HG02885 (cell line): ENCODE results near the gene FAR1.
"Not testable (repeated sequence)": the region's sequence is repeated elsewhere in the genome, so short reads cannot be mapped to it uniquely, and the experiment has no call there.

Source experiments
- ATAC-seq: cut with Tn5 transposase; IDR thresholded peaks from one replicate; pipeline ENCODE4 v1.9.1; 2021; ENCODE audit warnings: mild to moderate bottlenecking; ENCODE audit not compliant: unreplicated experiment, poor library complexity

The FAR1 gene

DNA sequence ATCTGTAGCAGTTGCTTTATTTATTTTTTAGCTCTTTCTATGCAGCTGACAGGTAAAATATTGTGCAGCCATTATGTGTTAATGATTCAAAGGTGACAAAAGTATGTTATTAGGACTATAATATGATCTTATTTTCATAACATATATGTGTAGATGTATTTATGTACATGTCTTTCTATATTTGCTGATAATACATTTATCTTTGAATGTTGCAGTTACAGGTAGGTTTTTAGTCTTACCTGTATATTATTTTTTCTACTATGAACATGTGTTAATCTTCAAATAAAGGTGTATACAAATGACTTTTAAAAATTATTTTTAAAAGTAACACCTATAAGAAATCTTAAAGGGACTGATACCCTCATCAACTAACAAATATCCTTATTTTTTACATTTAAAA is 33.6 kb downstream of the FAR1 start:
- no peak for ATAC-seq

DNA sequence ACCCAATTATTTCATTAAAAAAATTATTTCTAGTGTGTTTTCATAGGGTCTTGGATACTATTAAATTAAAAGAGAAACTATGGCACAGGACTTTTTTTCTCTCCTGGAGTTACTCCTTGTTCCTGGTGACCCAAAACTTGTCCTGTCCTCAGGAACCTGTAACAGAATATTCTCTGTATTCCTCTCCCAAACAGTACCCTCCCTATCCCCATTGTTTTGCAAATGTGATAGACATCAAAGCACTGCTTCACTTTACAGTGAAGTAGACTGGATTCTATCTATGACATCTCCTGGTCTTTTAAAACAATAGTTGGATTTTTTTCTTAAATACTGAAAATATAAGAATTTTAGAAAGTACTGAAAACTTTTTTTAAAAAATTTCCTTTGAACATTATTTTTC is 37.2 kb downstream of the FAR1 start:
- no peak for ATAC-seq

DNA sequence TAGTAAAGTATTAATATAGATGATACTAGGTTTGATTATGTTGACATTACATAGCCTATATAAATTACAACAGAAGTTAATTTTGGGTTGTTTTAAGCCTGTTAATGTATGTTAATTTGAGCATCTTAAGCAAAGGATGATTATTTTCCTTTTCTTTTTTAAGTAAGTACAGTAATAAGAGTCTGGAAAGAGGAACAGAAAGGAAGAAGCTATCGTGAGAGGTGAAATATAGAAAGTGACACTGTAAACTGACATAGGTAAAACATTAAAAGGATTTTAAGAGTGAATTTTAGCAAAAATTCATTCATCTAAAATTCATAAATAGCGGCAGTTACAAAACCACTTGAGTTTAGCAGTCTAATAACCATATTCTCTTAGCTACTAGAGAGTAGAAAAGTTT is 45.5 kb downstream of the FAR1 start:
- ATAC-seq, result peak; percentile 51

DNA sequence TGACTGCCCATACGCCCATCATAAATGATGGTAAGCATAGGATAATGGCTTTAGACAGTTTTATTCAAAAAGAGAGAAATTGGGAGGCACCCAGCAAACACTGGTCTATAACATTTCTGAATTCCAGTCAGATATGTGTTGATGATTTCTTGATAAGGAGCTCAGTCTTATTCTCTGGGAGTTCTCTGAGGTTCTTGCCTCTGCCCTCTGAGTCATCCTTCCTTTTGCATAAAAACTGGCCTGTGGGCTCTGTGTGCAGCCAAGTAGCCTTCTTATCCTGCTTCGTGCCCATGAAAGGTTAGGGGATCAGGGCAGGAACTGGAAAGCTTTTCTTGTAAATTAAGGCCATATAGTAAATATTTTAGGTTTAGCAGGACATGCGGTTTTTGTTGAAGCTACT is 48.9 kb downstream of the FAR1 start:
- ATAC-seq, result no peak

DNA sequence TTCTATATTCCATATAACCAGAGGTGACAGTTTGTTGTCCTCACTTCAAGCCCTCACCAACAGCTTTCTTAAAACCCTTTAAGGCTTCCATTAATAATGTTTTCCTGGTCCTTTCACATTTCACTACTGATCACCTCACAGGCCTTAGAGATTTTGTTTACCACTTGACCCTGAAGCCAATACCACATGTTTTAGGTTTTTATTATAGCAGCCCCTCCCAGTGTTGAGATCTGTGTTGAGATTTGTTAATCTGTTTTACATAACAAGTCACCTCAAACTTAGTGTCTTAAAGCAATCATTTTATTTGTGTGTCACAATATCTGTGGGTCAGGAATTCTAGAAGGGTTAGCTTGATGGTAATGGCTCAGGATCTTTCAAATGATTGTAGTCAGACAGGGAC is 49.9 kb downstream of the FAR1 start:
- ATAC-seq, result no peak

DNA sequence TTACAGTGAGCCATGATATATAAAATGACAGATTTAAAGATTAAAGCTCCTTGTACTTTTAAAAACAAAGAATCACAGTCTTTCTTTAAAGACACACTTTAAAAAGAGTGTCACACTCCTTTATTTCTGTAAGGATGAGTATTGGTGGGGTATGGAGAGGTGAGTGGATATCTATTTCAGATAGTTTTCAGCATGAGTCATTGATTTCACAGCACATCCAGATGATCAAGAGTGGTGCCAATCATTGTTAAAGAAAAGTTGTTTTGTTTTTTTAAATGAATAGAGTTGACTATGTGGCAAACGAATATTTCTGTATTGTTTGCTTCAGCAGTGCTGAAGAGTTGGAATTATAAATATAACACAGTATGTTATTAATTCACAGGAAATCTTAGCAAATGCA is 52.5 kb downstream of the FAR1 start:
- no peak for ATAC-seq

DNA sequence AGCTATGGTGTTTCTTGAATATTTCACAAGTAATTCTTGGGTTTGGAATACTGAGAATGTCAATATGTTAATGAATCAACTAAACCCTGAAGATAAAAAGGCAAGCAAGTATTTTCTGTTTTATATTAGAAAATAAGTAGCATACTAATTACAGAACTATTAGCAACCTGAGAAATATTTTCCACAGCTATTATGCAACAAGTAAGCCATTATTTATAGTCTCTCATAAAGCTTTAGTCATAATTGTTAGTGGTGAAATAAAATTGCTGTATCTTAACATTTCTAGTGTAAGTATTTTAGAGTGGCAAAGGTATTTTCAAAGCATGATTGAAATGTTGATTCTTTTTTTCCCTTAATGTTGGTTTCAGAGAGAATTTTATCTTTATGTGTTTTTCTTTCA is 53.3 kb downstream of the FAR1 start:
- ATAC-seq, result no peak

DNA sequence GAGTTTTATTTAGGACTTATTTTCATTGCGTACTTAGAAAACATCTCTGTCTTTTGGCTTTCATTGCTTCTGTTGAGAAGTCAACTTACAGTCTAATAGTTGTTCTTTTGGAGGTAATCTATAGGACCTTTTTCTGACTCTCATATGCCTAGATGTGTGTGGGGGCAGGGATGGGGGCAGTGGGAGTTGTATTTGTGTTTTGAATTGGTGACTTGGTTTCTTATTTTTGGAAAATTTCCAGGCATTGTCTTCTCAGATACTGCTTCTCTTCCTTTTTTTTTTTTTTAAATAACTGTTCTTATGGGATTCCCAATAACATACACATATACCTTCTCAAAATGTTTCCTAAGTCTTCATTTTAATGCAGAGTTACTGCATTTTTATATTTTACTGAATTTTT is 58.0 kb downstream of the FAR1 start:
- ATAC-seq, result no peak

DNA sequence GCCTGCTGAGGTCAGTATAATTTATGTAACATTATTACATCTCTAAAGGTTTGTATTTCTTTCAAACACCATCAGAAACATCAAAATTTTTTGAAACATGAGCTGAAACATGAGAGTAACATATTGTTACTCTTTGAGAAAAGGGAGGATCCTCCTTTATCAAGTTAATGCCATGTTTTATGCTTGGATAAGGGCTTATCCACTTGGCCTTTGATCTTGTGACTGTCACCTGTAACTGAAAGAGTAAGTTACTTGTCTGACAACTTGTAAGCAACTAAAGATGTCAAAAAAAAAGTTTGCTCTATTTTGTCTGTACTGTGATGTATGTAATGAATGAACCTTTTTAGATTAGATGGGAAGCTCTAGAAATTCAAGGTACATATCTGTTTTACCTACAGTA is 59.6 kb downstream of the FAR1 start:
- no peak for ATAC-seq

DNA sequence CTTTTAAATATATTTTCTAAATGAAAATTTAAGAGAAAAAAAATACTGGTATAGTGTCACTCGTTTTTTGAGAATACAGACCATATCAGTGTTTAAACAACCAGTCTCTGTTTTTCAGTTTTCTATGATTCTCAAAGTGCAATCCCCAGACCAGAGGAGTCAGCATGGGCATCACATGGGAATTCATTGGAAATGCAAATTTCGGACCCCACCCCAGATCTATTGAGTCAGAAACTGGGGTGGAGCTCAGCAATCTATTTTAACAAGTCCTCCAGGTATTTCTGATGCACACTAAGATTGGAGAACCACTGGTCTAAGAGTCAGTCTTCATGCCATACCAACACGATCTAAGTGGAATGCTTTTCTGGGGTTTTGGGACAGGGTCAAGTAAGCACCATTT is 66.1 kb downstream of the FAR1 start:
- no peak for ATAC-seq

DNA sequence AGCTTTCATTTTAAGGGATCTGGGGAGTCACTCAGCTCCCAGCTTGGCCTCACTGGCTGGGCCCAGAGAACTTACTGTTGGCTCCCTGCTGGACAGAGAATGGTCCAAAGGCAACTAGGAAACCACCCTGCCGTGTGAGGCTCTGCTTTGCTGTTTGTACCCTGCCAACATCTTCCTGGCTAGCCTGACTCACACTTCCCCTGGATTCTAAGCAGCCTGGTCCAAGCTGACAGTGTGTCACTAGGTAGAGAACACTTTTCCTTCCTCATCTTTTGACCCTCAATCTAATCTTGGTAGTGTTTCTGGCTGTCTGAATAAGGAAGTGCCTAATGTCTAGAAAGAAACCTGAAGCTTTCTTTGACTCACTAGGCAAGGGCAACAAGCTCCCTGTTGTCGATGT is 76.7 kb downstream of the FAR1 start:
- ATAC-seq, result no peak

DNA sequence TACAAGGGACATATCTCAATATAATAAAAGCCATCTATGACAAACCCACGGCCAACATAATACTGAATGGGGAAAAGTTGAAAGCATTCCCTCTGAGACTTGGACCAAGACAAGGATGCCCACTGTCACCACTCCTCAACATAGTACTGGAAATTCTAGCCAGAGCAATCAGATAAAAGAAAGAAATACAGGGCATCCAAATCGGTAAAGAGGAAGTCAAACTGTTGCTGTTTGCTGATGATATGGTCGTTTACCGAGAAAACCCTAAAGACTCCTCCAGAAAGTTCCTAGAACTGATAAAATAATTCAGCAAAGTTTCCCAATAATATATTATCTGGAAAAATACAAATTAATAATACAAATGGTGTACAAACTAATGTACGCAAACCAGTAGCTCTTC is 84.8 kb downstream of the FAR1 start:
- not testable (repeated sequence) for ATAC-seq

DNA sequence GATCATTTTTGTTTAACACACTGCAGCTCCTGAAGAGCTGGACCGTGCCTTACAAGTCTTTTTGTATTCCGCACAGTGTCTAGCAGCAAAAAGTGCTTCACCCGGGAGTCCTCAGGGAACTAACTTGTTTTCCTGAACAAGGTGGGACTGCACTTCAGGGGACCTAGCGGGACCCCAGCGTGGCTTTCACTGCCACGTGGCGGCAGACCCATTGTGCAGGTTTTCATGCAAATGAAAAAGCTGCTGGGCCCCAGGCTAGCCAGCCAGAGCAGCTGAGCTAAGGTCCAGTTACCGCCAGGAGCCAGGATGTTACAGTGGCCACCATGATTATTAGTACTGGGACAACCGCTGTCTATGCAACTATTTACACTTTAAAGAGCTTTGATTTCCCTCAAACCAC is 90.6 kb downstream of the FAR1 start:
- ATAC-seq, result no peak

DNA sequence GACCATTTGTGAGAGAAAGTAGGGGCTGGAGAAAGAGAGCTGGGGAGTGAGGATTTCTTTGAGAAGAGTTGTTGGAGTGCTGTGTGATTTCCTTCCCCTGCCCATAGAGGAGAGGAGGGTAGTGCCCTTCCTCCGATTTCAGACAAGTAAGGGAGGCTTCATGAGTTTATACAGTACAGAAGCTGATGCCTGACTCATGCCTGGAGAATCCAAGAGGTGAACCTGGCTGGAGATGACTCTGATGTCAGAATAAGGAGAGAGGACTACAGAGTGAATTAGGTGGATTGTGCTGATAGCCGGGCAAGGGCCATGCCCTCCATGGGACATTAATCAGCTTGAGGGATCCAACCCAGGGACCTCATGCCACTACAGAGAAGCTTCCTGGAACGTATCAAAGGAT is 91.6 kb downstream of the FAR1 start:
- no peak for ATAC-seq

DNA sequence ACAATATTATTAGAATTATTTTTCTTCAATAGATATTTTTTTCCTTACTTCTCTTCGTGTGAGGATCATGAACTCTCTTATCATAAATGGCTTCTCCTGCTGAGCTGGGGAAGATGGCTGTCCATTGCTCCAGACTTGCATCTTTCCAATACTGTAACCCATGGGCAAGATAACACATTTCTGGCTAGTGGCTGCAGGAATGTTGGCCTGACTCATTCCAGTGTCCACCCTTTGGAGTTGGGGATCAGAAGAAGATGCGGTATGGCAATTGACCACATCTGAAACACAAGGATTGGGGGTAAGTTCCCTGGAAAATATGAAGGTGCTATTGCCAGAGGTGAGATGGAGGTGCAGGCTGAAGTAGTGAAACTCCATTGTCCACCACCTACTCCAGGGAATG is 92.8 kb downstream of the FAR1 start:
- ATAC-seq, result no peak

DNA sequence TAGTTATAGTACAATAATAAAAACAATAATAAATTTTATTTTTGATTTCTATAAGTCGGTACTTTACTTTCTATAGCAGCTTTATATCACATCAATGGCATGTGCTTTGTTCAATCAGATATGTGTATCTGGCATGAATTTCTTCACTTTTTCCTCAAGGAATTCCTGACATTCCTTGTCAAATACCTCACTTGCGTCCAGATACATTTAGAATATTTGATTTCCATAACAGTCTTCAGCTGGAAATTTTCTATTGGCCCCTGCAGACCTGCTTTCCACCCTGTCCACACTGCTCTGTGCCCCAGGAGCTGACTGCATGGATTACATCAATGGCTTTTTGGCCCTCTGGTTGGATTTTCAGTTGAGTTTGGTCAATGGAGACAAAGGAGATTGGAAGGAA is 93.2 kb downstream of the FAR1 start:
- ATAC-seq, result no peak

DNA sequence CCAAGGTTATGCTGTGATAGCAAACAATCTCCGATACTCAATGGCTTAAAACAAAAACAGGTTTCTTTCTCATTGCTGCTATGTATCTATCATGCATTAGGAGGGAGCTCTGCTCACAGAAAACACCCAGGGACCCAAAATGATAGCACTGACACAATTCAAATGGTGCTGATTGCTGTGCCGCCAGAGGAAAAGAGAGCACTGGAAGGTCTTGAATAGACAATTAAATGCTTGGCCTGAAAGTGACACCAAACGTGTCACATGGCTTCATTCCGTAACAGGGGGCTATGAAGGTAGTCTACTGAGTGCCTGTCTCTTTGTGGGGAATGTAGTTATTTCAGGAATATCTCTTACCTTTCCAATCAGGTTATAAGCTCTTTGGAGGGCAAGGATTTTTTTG is 94.2 kb downstream of the FAR1 start:
- no peak for ATAC-seq

DNA sequence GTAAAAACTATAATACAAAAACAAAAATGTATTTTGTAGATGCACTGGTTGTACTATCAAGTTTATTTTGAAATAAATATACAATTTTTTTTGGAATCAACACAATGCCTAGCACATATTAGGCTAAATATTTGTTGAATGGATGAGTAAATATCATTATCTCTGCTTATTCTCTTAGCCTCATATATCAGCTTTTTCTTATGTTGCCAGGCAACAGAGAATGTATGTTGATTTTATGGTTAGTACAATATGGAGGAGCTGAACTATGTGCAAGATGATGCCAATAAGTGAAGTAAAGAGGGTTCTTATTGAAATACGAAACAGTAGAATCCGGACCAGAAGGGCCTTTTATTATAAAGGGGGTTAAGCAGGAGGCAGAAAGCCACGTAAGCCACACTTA is 94.9 kb downstream of the FAR1 start:
- ATAC-seq, result no peak

DNA sequence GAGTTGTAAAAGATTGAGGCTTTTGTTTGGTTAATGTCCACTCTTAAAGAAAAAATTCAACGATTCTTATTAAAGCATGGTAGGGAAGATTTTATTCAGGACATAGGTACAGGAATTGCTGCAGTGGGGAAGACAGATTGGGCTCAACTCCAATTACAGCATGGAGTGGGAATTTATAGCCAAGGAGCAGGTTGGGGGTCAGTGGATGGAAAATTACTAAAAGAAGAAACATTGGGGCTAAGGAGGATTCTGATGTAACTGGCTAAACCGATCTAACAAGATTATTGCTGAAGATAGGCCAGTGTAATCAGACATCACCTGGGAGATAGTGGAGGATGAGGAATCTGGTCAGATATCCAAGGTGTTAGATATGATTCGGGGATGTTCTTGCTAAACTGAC is 97.4 kb downstream of the FAR1 start:
- no peak for ATAC-seq

DNA sequence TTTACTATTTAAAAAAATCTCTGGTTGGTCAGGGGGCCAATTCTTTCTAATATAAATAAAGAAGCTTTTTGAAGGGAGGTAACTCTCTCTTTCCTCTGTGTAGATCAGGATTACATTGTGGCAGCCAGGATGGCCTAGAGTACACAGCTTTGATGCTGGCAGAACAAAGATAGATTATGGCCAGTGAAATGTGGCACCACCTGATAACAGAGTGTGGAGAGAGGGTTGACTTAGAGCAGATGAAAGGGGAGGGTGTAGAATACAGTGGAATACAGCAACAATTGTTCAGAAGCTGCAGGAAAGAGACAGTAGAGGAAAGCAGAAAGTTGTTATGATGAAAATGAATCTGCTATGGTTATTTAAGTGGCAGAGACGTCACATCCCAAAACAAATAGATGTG is 99.0 kb downstream of the FAR1 start:
- ATAC-seq, result no peak

DNA sequence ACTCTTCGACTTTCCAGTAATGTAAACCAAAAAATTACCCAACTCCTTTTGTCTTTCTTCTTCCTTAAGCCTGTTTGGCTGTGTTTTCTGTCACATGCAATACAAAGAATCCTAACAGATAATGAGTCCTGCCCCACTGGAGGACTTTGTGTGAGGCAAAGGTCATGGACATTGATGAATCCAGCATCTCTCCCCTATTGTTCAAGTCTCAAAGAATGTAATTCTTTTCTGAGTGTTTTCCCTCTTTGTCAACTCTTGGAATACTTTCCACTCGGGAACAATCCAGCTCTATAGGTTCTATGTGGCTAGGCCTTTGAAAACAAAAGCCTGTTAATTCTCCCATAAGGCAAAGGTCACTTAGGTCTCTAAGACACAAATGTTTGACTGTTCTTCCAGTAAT is 100.7 kb downstream of the FAR1 start:
- ATAC-seq, result no peak

DNA sequence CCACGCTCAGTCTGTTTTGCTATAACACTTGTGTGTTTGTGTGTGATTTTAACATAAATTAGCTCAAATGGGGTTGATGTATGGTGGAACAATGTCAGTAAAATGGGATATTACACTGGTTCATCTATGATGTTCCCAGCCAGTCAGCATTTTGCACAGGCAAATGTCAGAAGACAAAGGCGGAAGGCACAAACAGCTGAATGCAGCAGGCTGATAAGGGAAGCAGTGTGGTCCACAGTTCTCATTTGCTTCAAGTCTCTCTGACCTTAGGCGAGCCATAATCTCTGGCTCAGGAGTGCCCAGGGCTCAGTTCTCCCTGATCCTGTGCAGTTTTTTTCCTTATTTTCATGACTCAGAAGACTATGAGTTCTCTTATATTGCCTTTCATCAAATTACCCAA is 102.7 kb downstream of the FAR1 start:
- ATAC-seq, result no peak

DNA sequence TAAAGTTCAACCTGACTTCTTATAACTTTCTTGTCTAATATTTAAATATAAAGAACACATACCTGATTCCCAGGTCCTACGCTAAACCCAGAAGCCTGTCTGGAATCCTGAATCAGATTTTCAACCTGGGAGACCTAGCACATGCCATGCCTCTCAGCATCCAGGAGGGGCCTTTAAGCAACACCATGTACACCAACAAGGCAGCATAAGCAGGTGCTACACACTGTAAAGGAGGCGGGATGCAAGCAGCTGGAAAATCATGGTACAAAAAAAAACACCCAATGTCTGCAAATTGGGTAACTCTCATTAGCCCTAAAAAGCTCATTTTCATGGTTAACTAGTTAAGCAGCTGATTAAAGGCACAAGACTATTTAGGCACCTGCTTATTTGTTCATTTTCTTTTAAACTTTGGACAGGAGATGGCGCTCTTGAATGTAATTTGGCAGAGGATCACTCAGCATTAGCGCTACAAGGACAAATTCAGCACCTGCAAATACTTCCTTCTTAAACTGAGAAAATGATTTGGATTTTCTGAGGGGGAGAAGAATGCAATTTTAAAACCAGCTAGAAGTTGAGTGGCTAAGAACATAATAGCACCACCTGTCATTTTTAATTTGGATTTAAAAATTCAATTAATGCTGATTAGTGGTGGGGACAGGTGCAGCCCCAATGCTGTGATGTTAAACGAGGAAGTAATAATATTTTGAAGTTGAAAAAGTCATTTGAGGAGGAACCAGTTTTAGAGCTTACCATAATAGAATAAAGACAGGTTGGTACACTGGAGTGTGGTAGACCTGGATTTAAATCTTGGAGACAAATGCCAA is 104.0 kb downstream of the FAR1 start:
- peak; percentile 61 for ATAC-seq
